Rectal smooth muscle tissue (tissue), 1 donor: ENCODE data around the gene PRAMEF17.
"Not testable (repeated sequence)": the region's sequence is repeated elsewhere in the genome, so short reads cannot be mapped to it uniquely, and the experiment has no call there.

ENCODE experiments used
- H3K27ac ChIP-seq: one replicate; pipeline ENCODE4 v1.7.0; 2013; ENCODE audit warnings: low read depth, low read length, inconsistent platforms
- H3K27me3 ChIP-seq: one replicate; pipeline ENCODE4 v1.7.0; 2013; ENCODE audit warnings: low read length; ENCODE audit not compliant: control insufficient read depth, insufficient read depth
- H3K36me3 ChIP-seq: one replicate; pipeline ENCODE4 v1.7.0; 2013; ENCODE audit warnings: low read length; ENCODE audit not compliant: control insufficient read depth, insufficient read depth
- H3K4me1 ChIP-seq: one replicate; pipeline ENCODE4 v1.7.0; 2013; ENCODE audit warnings: low read length; ENCODE audit not compliant: control insufficient read depth, insufficient read depth
- H3K4me3 ChIP-seq: one replicate; pipeline ENCODE4 v1.7.0; 2013; ENCODE audit warnings: low read length
- H3K9ac ChIP-seq: one replicate; pipeline ENCODE4 v1.7.0; 2013; ENCODE audit warnings: low read length

PRAMEF17 gene

GRCh38 chr1:13394761-13395160, 5.3 kb downstream of the PRAMEF17 start:
- H3K27me3 ChIP-seq, H3K4me3 ChIP-seq, H3K4me1 ChIP-seq, H3K27ac ChIP-seq, H3K36me3 ChIP-seq, H3K9ac ChIP-seq: not testable (repeated sequence)

GRCh38 chr1:13395311-13395710, 5.9 kb downstream of the PRAMEF17 start:
- not testable (repeated sequence) for H3K9ac ChIP-seq, H3K4me1 ChIP-seq

GRCh38 chr1:13407811-13408210, 18.4 kb downstream of the PRAMEF17 start:
- no peak overlapping the region for H3K9ac ChIP-seq
- no peaks in the 10 kb centered on the region for H3K4me1 ChIP-seq
- no peaks in the 10 kb centered on the region for H3K36me3 ChIP-seq
- no peak overlapping the region for H3K4me3 ChIP-seq
- no peaks in the 10 kb centered on the region for H3K27me3 ChIP-seq
- no peak overlapping the region for H3K27ac ChIP-seq

More at GRCh38 chr1:13395311-13395710, 5.9 kb downstream of the PRAMEF17 start:
- not testable (repeated sequence) for H3K27me3 ChIP-seq, H3K27ac ChIP-seq, H3K36me3 ChIP-seq, H3K4me3 ChIP-seq

- H3K4me1 ChIP-seq, H3K27me3 ChIP-seq, H3K9ac ChIP-seq, H3K4me3 ChIP-seq, H3K36me3 ChIP-seq, H3K27ac ChIP-seq: not testable (repeated sequence)
Measured at GRCh38 chr1:13410150-13410549, 20.7 kb downstream of the PRAMEF17 start, which contains the start of gene PRAMEF20. Gene PRAMEF20, plus strand, starts transcription at chr1:13410450. Its CDS starts 5,905 bp downstream, at chr1:13416355.

- H3K4me3 ChIP-seq, result no peak overlapping the region
- no peak overlapping the region for H3K27ac ChIP-seq
- no peak overlapping the region for H3K9ac ChIP-seq
- H3K4me1 ChIP-seq, result no peaks in the 10 kb centered on the region
- no peaks in the 10 kb centered on the region for H3K36me3 ChIP-seq
- no peaks in the 10 kb centered on the region for H3K27me3 ChIP-seq
Measured at GRCh38 chr1:13430495-13430894, 41.1 kb downstream of the PRAMEF17 start.

- Histone ChIP-seq H3K4me1 (no peaks in the 10 kb centered on the region), H3K27me3 (no peaks in the 10 kb centered on the region)
Measured at GRCh38 chr1:13432251-13432650, 42.8 kb downstream of the PRAMEF17 start.

GRCh38 chr1:13433694-13434358, 44.4 kb downstream of the PRAMEF17 start:
- not testable (repeated sequence) for H3K4me1 ChIP-seq, H3K4me3 ChIP-seq, H3K9ac ChIP-seq

More at GRCh38 chr1:13432251-13432650, 42.8 kb downstream of the PRAMEF17 start:
- Histone ChIP-seq H3K9ac (no peak overlapping the region), H3K4me3 (no peak overlapping the region), H3K36me3 (no peaks in the 10 kb centered on the region), H3K27ac (no peak overlapping the region)

GRCh38 chr1:13435458-13435857, 46.0 kb downstream of the PRAMEF17 start:
- Histone ChIP-seq H3K27ac (no peak overlapping the region), H3K9ac (no peak overlapping the region), H3K36me3 (no peaks in the 10 kb centered on the region), H3K27me3 (no peaks in the 10 kb centered on the region), H3K4me1 (no peaks in the 10 kb centered on the region), H3K4me3 (no peak overlapping the region)

More at GRCh38 chr1:13433694-13434358, 44.4 kb downstream of the PRAMEF17 start:
- H3K27me3 ChIP-seq, H3K27ac ChIP-seq, H3K36me3 ChIP-seq: not testable (repeated sequence)

- H3K36me3 ChIP-seq, H3K4me3 ChIP-seq, H3K27me3 ChIP-seq, H3K4me1 ChIP-seq, H3K27ac ChIP-seq, H3K9ac ChIP-seq: not testable (repeated sequence)
Measured at GRCh38 chr1:13439104-13439783, 49.8 kb downstream of the PRAMEF17 start.
